ENCODE measurements around the gene HCRT.
"Not testable (repeated sequence)": the region's sequence is repeated elsewhere in the genome, so short reads cannot be mapped to it uniquely, and the experiment has no call there.

Gene HCRT

DNA sequence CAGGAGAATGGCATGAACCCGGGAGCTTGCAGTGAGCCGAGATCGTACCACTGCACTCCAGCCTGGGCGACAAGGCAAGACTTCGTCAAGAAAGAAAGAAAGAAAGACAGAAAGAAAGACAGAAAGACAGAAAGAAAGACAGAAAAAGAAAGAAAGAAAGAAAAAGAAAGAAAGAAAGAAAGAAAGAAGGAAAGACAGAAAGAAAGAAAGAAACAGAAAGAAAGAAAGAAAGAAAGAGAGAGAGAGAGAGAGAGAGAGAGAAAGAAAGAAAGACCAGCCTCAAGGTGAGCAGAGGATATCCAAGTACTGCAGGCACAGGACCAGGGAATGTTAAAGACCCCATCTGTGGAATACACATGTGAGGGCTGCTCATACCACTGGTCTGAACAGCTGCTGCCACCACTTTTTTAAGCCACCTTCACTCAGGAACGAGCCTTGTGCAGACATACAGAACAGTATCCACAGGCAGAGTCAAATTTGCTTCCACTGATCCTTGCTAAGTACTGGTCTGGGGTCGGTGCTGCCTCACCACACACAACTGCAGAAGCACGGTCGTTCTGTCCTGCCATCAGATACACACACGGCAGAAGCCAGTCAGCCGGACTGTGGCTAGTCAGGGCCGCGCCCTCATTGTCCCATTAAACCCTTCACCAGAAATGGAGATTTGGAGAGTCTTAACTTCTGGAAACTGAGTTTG, 38.2 kb downstream of the HCRT start:
- H3K9ac ChIP-seq (ENCODE audit: low read depth, low read length): no peak overlapping the region
- H3K4me3 ChIP-seq (ENCODE audit: low read length): no peak overlapping the region
- H3K4me1 ChIP-seq (ENCODE audit: insufficient read depth, low read length): no peaks in the 10 kb centered on the region; the same call in 1 of the 2 replicates
- no peaks in the 10 kb centered on the region for H3K27me3 ChIP-seq (ENCODE audit: insufficient read depth, low read length)
- peaks cover 18% of the 10 kb centered on the region for H3K36me3 ChIP-seq (ENCODE audit: insufficient read depth, low read depth, low read length)
- H3K27ac ChIP-seq (ENCODE audit: low read length): no peak overlapping the region
- H3K9me3 ChIP-seq (ENCODE audit: insufficient read depth, low read depth, low read length): no peaks in the 10 kb centered on the region

DNA sequence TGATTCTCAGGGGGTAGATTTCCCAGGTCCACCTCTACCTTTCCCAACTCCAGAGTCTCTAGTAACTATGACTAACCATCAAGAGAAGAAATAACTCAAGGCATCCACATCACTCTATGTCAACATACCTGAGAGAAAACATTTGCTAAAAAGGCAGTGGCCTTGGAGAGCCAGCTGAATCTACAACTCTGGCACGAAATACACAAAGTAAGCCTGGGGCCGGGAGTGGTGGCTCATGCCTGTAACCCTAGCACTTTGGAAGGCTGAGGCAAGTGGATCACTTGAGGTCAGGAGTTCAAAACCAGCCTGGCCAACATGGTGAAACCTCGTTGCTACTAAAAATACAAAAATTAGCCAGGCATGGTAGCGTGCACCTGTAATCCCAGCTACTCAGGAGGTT, 42.1 kb downstream of the HCRT start:
- not testable (repeated sequence) for H3K27ac ChIP-seq (ENCODE audit: low read length); H3K4me1 ChIP-seq (ENCODE audit: insufficient read depth, low read length); H3K9me3 ChIP-seq (ENCODE audit: insufficient read depth, low read depth, low read length); H3K9ac ChIP-seq (ENCODE audit: low read depth, low read length); H3K27me3 ChIP-seq (ENCODE audit: insufficient read depth, low read length); H3K4me3 ChIP-seq (ENCODE audit: low read length)
- peaks cover 25% of the 10 kb centered on the region for H3K36me3 ChIP-seq (ENCODE audit: insufficient read depth, low read depth, low read length)

DNA sequence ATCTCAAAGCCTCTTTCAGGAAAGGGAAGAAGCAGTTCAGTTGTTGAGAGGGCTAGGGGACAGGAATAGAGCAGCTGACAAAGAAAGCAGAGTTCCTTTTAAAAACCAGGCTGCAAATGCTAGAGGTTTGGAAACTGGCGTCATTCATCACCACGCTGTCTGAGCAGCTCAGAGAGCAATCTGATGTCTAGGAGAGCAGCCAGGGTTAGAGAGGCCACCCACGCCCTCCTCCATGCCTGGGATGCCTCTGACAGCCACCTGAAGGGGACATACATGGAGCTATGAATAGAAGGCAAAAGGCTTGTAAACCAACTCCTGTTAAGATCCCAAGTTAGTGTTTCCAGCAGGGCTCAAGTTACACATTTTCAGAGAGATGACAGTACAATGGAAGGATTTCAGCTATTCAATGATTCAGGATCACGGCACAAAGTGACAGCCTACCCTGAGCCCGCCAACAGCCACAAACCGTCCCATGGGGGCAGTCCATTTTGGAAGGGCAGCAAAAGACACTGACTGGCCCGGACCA, 42.8 kb downstream of the HCRT start:
- peaks cover 25% of the 10 kb centered on the region for H3K36me3 ChIP-seq (ENCODE audit: insufficient read depth, low read depth, low read length)
- H3K27ac ChIP-seq (ENCODE audit: low read length): no peak overlapping the region
- H3K9me3 ChIP-seq (ENCODE audit: insufficient read depth, low read depth, low read length): no peaks in the 10 kb centered on the region
- H3K9ac ChIP-seq (ENCODE audit: low read depth, low read length): no peak overlapping the region; the same call in 1 of the 2 replicates
- no peaks in the 10 kb centered on the region for H3K27me3 ChIP-seq (ENCODE audit: insufficient read depth, low read length)
- H3K4me3 ChIP-seq (ENCODE audit: low read length): no peak overlapping the region
- no peaks in the 10 kb centered on the region; the same call in 1 of the 2 replicates for H3K4me1 ChIP-seq (ENCODE audit: insufficient read depth, low read length)

DNA sequence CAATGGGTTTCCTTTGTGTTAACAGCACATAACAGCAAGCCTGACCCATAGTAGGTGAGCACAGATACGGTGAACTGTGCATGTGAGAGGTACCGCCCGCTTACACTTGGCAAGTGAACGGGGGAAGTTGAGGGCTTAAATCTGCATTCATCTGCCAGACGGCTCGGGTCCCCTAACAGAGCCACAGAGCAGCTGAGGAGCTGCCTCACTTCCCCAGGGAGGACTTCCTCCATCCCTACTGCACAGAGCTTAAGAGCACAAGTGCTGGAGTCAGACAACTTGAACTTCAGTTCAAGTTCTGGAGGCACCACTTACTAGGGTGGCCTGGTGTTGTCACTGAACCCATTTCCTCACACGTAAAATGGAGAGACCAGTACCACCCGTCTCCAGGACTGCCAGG, 43.9 kb downstream of the HCRT start:
- Histone ChIP-seq H3K4me3 (ENCODE audit: low read length) (no peak overlapping the region), H3K4me1 (ENCODE audit: insufficient read depth, low read length) (no peaks in the 10 kb centered on the region; the same call in 1 of the 2 replicates), H3K27me3 (ENCODE audit: insufficient read depth, low read length) (no peaks in the 10 kb centered on the region), H3K9me3 (ENCODE audit: insufficient read depth, low read depth, low read length) (no peaks in the 10 kb centered on the region), H3K9ac (ENCODE audit: low read depth, low read length) (no peak overlapping the region), H3K36me3 (ENCODE audit: insufficient read depth, low read depth, low read length) (peaks cover 25% of the 10 kb centered on the region), H3K27ac (ENCODE audit: low read length) (no peak overlapping the region)

DNA sequence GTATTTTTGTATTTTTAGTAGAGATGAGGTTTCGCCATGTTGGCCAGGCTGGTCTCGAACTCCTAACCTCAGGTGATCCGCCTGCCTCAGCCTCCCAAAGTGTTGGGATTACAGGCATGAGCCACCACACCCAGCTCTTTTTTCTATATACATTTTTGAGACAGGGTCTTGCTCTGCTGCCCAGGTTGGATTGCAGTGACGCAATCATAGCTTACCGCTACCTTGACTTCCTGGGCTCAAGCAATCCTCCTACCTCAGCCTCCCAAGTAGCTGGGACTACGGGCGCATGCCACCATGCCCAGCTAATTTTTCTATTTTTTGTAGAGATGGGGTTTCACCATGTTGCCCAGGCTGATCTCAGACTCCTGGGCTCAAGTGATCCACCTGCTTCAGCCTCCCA, 44.6 kb downstream of the HCRT start:
- H3K9ac ChIP-seq (ENCODE audit: low read depth, low read length); H3K4me3 ChIP-seq (ENCODE audit: low read length); H3K27me3 ChIP-seq (ENCODE audit: insufficient read depth, low read length); H3K4me1 ChIP-seq (ENCODE audit: insufficient read depth, low read length); H3K27ac ChIP-seq (ENCODE audit: low read length); H3K9me3 ChIP-seq (ENCODE audit: insufficient read depth, low read depth, low read length): not testable (repeated sequence)
- H3K36me3 ChIP-seq (ENCODE audit: insufficient read depth, low read depth, low read length): peaks cover 25% of the 10 kb centered on the region

DNA sequence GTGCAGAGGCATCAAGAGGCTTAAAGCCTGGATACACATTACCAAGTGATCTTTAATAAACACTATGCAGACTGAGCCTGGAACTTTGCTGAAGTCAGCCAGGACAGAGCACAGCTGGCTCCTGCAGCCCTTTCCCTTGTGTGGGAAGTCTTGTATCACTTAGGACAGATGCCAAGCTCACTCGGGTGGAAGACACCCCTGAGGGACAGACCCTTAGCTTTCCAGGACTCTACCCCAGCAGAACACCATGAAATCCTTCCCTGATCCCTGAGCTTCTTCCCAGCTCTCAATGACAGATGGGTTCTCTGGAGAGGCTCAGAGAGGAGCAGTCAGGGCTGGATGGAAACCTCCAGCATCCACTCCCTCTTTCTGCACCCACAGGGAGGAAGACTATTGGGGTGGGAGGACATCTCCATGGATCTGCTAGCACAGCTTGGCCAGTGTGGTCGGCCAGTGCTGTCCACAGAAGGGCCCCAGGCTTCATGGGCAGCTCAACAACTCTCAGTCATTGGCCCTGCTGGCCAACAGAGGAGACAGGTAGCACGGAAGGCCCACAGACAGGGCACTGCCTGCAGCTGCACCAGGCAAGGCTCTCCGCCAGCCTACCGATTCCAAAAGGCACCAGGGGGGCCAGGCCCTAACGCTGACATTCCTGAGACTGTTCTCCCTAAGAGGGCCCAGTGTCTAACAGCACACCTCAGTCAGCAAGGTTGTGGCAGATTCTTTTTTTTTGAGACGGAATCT, 46.3 kb downstream of the HCRT start:
- Histone ChIP-seq H3K4me1 (ENCODE audit: insufficient read depth, low read length) (no peaks in the 10 kb centered on the region; the same call in 1 of the 2 replicates), H3K27me3 (ENCODE audit: insufficient read depth, low read length) (no peaks in the 10 kb centered on the region)

DNA sequence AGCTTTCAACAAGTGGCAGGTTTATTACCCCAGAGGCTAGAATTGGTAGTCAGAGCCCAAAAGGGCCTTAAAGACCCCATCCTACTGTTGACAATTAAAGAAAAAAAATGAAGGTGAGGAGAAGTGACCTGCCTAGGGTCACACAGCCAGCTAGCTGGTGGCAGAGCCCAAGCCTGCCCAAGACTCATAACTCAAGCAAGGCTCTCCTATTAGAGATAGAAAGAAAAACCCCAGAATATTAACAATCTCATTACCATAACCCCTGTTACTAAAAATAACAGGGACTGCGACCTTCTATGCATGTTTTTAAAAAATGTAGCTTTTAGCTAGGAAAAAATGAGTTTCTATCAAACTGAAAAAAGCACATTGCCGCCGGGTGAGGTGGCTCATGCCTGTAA, 48.6 kb downstream of the HCRT start:
- no peak overlapping the region for H3K4me3 ChIP-seq (ENCODE audit: low read length)
- H3K9ac ChIP-seq (ENCODE audit: low read depth, low read length): no peak overlapping the region
- H3K36me3 ChIP-seq (ENCODE audit: insufficient read depth, low read depth, low read length): peaks cover 10% of the 10 kb centered on the region
- H3K4me1 ChIP-seq (ENCODE audit: insufficient read depth, low read length): no peaks in the 10 kb centered on the region; the same call in 1 of the 2 replicates
- H3K9me3 ChIP-seq (ENCODE audit: insufficient read depth, low read depth, low read length): no peaks in the 10 kb centered on the region
- H3K27ac ChIP-seq (ENCODE audit: low read length): no peak overlapping the region
- H3K27me3 ChIP-seq (ENCODE audit: insufficient read depth, low read length): no peaks in the 10 kb centered on the region

More for the DNA sequence above, 46.3 kb downstream of the HCRT start:
- Histone ChIP-seq H3K36me3 (ENCODE audit: insufficient read depth, low read depth, low read length) (peaks cover 20% of the 10 kb centered on the region), H3K9me3 (ENCODE audit: insufficient read depth, low read depth, low read length) (no peaks in the 10 kb centered on the region), H3K4me3 (ENCODE audit: low read length) (no peak overlapping the region), H3K9ac (ENCODE audit: low read depth, low read length) (no peak overlapping the region), H3K27ac (ENCODE audit: low read length) (no peak overlapping the region)

DNA sequence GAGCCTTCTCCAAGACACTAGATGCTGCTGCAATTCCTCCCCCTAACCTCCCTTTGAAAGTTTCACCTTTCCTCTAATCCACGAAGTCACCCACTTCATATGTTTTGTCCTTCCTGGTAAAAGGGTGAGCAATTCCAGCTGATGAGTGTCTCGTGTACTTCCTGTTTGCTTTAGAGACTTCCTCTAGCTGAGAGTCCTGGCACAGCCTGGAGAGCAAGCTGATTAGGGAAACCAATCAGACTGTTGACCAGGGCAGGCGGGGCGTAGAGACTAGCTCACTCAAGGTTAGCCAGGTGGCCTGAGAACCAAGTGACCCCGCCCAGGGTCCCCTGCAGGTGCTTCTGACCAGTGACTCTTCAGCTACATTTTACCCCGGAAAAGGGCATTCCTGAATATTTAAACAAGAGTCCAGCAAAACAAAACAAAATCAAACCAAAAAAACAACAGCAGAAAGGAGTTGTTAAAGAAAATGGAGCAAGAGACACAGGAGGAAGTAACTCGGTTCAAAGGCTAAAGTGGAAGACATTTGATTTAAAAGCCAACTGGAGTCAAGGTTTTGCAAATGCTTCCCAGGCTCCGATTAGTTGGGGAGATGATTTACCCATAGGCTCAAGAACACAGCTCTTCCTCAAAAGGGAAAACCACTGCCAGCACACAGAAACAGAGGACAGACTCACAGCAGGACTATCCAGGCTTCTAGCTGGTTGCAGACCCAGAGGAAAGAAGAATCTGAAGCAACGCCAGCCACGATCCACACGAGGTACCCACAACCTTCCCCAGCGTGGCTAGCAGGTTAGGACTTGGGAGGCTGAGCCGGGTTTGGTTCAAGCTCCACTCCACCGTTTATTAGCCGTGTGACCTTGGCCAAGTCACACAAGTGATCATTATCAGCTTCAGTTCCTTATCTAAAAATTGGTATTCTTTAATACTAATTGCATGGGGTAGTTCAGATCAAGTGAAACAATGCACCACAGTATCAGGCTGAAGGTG, 49.3 kb downstream of the HCRT start:
- Histone ChIP-seq H3K4me1 (ENCODE audit: insufficient read depth, low read length) (no peaks in the 10 kb centered on the region; the same call in 1 of the 2 replicates), H3K36me3 (ENCODE audit: insufficient read depth, low read depth, low read length) (peaks cover 3% of the 10 kb centered on the region; the same call in 1 of the 2 replicates), H3K27me3 (ENCODE audit: insufficient read depth, low read length) (no peaks in the 10 kb centered on the region), H3K9ac (ENCODE audit: low read depth, low read length) (no peak overlapping the region), H3K9me3 (ENCODE audit: insufficient read depth, low read depth, low read length) (no peaks in the 10 kb centered on the region), H3K4me3 (ENCODE audit: low read length) (no peak overlapping the region), H3K27ac (ENCODE audit: low read length) (no peak overlapping the region)

DNA sequence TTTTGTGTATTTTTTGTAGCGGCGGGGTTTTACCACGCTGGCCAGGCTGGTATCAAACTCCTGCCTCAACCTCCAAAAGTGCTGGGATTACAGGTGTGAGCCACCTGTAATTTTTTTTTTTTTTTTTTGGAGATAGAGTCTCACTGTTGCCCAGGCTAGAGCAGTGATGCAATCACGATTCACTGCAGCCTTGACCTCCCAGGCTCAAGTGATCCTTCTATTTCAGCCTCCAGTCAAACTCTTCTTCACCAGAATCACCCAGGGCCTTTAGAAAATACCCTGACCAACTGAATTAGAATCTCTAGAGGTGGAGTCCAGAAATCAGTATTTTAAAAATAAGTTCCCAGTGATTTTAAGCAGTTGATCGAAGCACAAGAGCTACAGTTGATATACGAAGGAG, 50.1 kb downstream of the HCRT start:
- H3K27ac ChIP-seq (ENCODE audit: low read length): no peak overlapping the region
- H3K27me3 ChIP-seq (ENCODE audit: insufficient read depth, low read length): no peaks in the 10 kb centered on the region
- H3K4me1 ChIP-seq (ENCODE audit: insufficient read depth, low read length): no peaks in the 10 kb centered on the region; the same call in 1 of the 2 replicates
- H3K4me3 ChIP-seq (ENCODE audit: low read length): no peak overlapping the region
- H3K9me3 ChIP-seq (ENCODE audit: insufficient read depth, low read depth, low read length): no peaks in the 10 kb centered on the region
- no peak overlapping the region for H3K9ac ChIP-seq (ENCODE audit: low read depth, low read length)
- H3K36me3 ChIP-seq (ENCODE audit: insufficient read depth, low read depth, low read length): peaks cover 8% of the 10 kb centered on the region

Data from iPS-20b (cell line).